CD4-positive, CD25-positive, alpha-beta regulatory T cell (primary cell): ENCODE results near the gene RAPGEF6. TPM values are rescaled to one million over a fixed set of nuclear protein-coding genes. Genes with fewer than 3 reads are reported as not detected.
"Not testable (repeated sequence)": the region's sequence is repeated elsewhere in the genome, so short reads cannot be mapped to it uniquely, and the experiment has no call there.

Source experiments
- ATAC-seq, 2 donors: fragments of 150-1000 bp; cut with Tn5 transposase; one replicate each; pipeline ENCODE4 v1.10.0; 2021; ENCODE audit warnings: low read depth in 2 of 2, moderate number of reproducible peaks in 2 of 2, moderate library complexity in 1 of 2
- DNase-seq, 3 donors: peaks; one replicate each; pipeline versions ENCODE4 v3.0.0 to v3.0.0-alpha.2; 2012 to 2022; ENCODE audit warnings: mixed read lengths in 1 of 3
- H3K27ac ChIP-seq: one replicate; pipeline ENCODE4 v1.7.0; 2013; ENCODE audit warnings: mild to moderate bottlenecking, low read length; ENCODE audit not compliant: insufficient read depth, poor library complexity, severe bottlenecking
- H3K27me3 ChIP-seq: one replicate; pipeline ENCODE4 v1.7.0; 2013; ENCODE audit warnings: low read length; ENCODE audit not compliant: control insufficient read depth, insufficient read depth
- H3K36me3 ChIP-seq: one replicate; pipeline ENCODE4 v1.7.0; 2013; ENCODE audit warnings: mild to moderate bottlenecking, low read length, moderate library complexity; ENCODE audit not compliant: control insufficient read depth, insufficient read depth
- H3K4me1 ChIP-seq: 2 replicates; pipeline ENCODE4 v1.7.0; 2013; ENCODE audit warnings: mild to moderate bottlenecking, low read length; ENCODE audit not compliant: insufficient read depth, control insufficient read depth, poor library complexity, severe bottlenecking
- H3K4me3 ChIP-seq: one replicate; pipeline ENCODE4 v1.7.0; 2013; ENCODE audit warnings: low read depth, mild to moderate bottlenecking, low read length, moderate library complexity
- H3K9me3 ChIP-seq, 2 experiments: 1 replicate in 1 of 2; 2 replicates in 1 of 2; pipeline ENCODE4 v1.7.0; 2013; ENCODE audit warnings: low read length in 2 of 2, mild to moderate bottlenecking in 1 of 2, moderate library complexity in 1 of 2; ENCODE audit not compliant: control insufficient read depth in 2 of 2
- H3K27ac Mint-ChIP-seq, 3 donors: one replicate each; pipeline ENCODE4 v1.8.0; 2020 to 2022; ENCODE audit warnings: mild to moderate bottlenecking in 3 of 3, mixed read lengths in 3 of 3, moderate library complexity in 2 of 3
- H3K27me3 Mint-ChIP-seq: one replicate; pipeline ENCODE4 v1.8.0; 2022; ENCODE audit warnings: mild to moderate bottlenecking, mixed read lengths
- H3K36me3 Mint-ChIP-seq: one replicate; pipeline ENCODE4 v1.8.0; 2020; ENCODE audit warnings: mixed read lengths
- H3K4me1 Mint-ChIP-seq, 4 donors: one replicate each; pipeline ENCODE4 v1.8.0; 2020 to 2022; ENCODE audit warnings: mixed read lengths in 4 of 4, mild to moderate bottlenecking in 1 of 4
- H3K4me3 Mint-ChIP-seq, 4 donors: one replicate each; pipeline ENCODE4 v1.8.0; 2020 to 2022; ENCODE audit warnings: mild to moderate bottlenecking in 4 of 4, mixed read lengths in 4 of 4, moderate library complexity in 3 of 4
- H3K9me3 Mint-ChIP-seq, 7 donors: one replicate each; pipeline ENCODE4 v1.8.0; 2020 to 2022; ENCODE audit warnings: mixed read lengths in 7 of 7, mild to moderate bottlenecking in 3 of 7, moderate library complexity in 2 of 7
- polyA plus RNA-seq, 4 donors: library from polyadenylated mRNA; unstranded; fragments of 300-500 nt; fragmentation: Illumina TruSeq; gene quantifications; one replicate each; pipeline ENCODE4 v1.2.3, GENCODE V29; 2021
- total RNA-seq: library from RNA; stranded (reverse); gene quantifications from one replicate; pipeline ENCODE4 v1.2.3, GENCODE V29; 2022

The RAPGEF6 gene
- total and polyA plus RNA-seq, 5 donors from 2014 or later, result 24.4 to 66.6 (median 34.1) TPM

- H3K27me3 ChIP-seq, result no peaks in the 10 kb centered on the region
- H3K36me3 Mint-ChIP-seq, result peaks cover 10% of the 10 kb centered on the region
- peak overlapping the region in 2 of 4 donors; percentile 45 to 51 for H3K4me3 Mint-ChIP-seq
- H3K9me3 Mint-ChIP-seq, result no peaks in the 10 kb centered on the region
- peak overlapping the region; percentile 51 for H3K4me3 ChIP-seq
- ATAC-seq (no peak), DNase-seq (no peak)
- no peaks in the 10 kb centered on the region for H3K9me3 ChIP-seq
- H3K27ac ChIP-seq, result no peak overlapping the region
- H3K36me3 ChIP-seq, result no peaks in the 10 kb centered on the region
- no peaks in the 10 kb centered on the region for H3K27me3 Mint-ChIP-seq
- peaks cover 52% of the 10 kb centered on the region for H3K4me1 ChIP-seq
- no peak overlapping the region for H3K27ac Mint-ChIP-seq
- peaks cover 28 to 53% (median 40%) of the 10 kb centered on the region in 4 donors for H3K4me1 Mint-ChIP-seq
These were observed 4.6 kb downstream of the RAPGEF6 start for GRCh38 chr5:131630208-131630962.

DNA sequence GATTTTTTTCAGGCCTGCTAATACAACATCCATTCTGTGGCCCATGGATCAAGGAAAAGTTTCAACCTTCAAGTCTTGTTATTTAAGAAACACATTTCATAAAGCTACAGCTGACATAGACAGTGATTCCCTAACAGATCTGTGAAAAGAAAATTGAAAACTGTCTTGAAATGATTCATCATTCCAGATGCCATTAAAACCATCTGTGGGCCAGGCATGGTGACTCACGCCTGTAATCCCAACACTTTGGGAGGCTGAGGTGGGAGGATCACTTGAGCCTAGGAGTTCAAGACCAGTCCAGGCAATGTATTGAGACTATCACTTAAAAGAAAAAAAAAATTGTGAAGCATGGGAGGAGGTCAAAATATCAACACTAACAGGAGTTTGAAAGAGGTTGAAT, 6.0 kb downstream of the RAPGEF6 start:
- peaks cover 46% of the 10 kb centered on the region for H3K4me1 ChIP-seq
- no peaks in the 10 kb centered on the region for H3K9me3 ChIP-seq
- ATAC-seq (no peak), DNase-seq (no peak)
- no peaks in the 10 kb centered on the region for H3K27me3 ChIP-seq
- Mint-ChIP-seq H3K9me3 (peaks cover 0 to 1% (median 0%) of the 10 kb centered on the region in 7 donors), H3K27ac (no peak overlapping the region), H3K4me3 (peak overlapping the region in 3 of 4 donors; percentile 6 to 75 (median 7)), H3K36me3 (peaks cover 16% of the 10 kb centered on the region), H3K4me1 (peaks cover 27 to 55% (median 39%) of the 10 kb centered on the region in 4 donors), H3K27me3 (no peaks in the 10 kb centered on the region)
- no peak overlapping the region for H3K27ac ChIP-seq
- H3K4me3 ChIP-seq, result no peak overlapping the region
- no peaks in the 10 kb centered on the region for H3K36me3 ChIP-seq

- Histone ChIP-seq H3K9me3 (no peaks in the 10 kb centered on the region), H3K27ac (no peak overlapping the region), H3K4me3 (peak overlapping the region; percentile 9), H3K36me3 (peaks cover 4% of the 10 kb centered on the region), H3K27me3 (no peaks in the 10 kb centered on the region), H3K4me1 (peaks cover 29% of the 10 kb centered on the region)
- Mint-ChIP-seq H3K4me1 (peaks cover 37 to 64% (median 45%) of the 10 kb centered on the region in 4 donors), H3K27me3 (no peaks in the 10 kb centered on the region), H3K4me3 (no peak overlapping the region), H3K36me3 (peaks cover 21% of the 10 kb centered on the region), H3K27ac (no peak overlapping the region), H3K9me3 (peaks cover 0 to 1% (median 0%) of the 10 kb centered on the region in 7 donors)
- no peak for DNase-seq
- ATAC-seq, result no peak
These were observed 7.7 kb downstream of the RAPGEF6 start for GRCh38 chr5:131627207-131627865.

- no peak overlapping the region for H3K4me3 ChIP-seq
- H3K4me1 Mint-ChIP-seq, result peaks cover 50 to 83% (median 66%) of the 10 kb centered on the region in 4 donors
- H3K27me3 Mint-ChIP-seq, result no peaks in the 10 kb centered on the region
- DNase-seq, result no peak
- peaks cover 25% of the 10 kb centered on the region for H3K36me3 Mint-ChIP-seq
- peaks cover 0 to 1% (median 0%) of the 10 kb centered on the region in 7 donors for H3K9me3 Mint-ChIP-seq
- no peak overlapping the region for H3K27ac Mint-ChIP-seq
- no peaks in the 10 kb centered on the region for H3K9me3 ChIP-seq
- no peak for ATAC-seq
- H3K36me3 ChIP-seq, result peaks cover 4% of the 10 kb centered on the region
- no peaks in the 10 kb centered on the region for H3K27me3 ChIP-seq
- H3K27ac ChIP-seq, result no peak overlapping the region
- H3K4me3 Mint-ChIP-seq, result peak overlapping the region in 1 of 4 donors; percentile 36
- peaks cover 11% of the 10 kb centered on the region for H3K4me1 ChIP-seq
These were observed 12.4 kb downstream of the RAPGEF6 start for GRCh38 chr5:131622633-131623032.

GRCh38 chr5:131621164-131621563, 13.9 kb downstream of the RAPGEF6 start:
- DNase-seq, H3K27me3 Mint-ChIP-seq, H3K36me3 ChIP-seq, H3K9me3 Mint-ChIP-seq, H3K27ac ChIP-seq, H3K4me3 ChIP-seq, H3K4me3 Mint-ChIP-seq, H3K9me3 ChIP-seq, H3K27me3 ChIP-seq, ATAC-seq: not testable (repeated sequence)
- Mint-ChIP-seq H3K36me3 (peaks cover 32% of the 10 kb centered on the region), H3K27ac (peak overlapping the region in 1 of 3 donors; percentile 70), H3K4me1 (peaks cover 44 to 82% (median 65%) of the 10 kb centered on the region in 4 donors)
- H3K4me1 ChIP-seq, result peaks cover 16% of the 10 kb centered on the region

- Histone ChIP-seq H3K9me3 (no peaks in the 10 kb centered on the region), H3K4me3 (no peak overlapping the region), H3K27ac (no peak overlapping the region), H3K27me3 (no peaks in the 10 kb centered on the region), H3K4me1 (peaks cover 21% of the 10 kb centered on the region), H3K36me3 (peaks cover 4% of the 10 kb centered on the region)
- DNase-seq (no peak), ATAC-seq (no peak)
- H3K36me3 Mint-ChIP-seq, result peaks cover 33% of the 10 kb centered on the region
- no peaks in the 10 kb centered on the region for H3K27me3 Mint-ChIP-seq
- peaks cover 0 to 4% (median 0%) of the 10 kb centered on the region in 7 donors for H3K9me3 Mint-ChIP-seq
- peak overlapping the region in 1 of 4 donors; percentile 48 for H3K4me3 Mint-ChIP-seq
- peak overlapping the region in 2 of 3 donors; percentile 48 to 76 for H3K27ac Mint-ChIP-seq
- peaks cover 45 to 90% (median 67%) of the 10 kb centered on the region in 4 donors for H3K4me1 Mint-ChIP-seq
These were observed 15.9 kb downstream of the RAPGEF6 start for GRCh38 chr5:131619102-131619501.

GRCh38 chr5:131617140-131617822, 17.7 kb downstream of the RAPGEF6 start:
- ATAC-seq (no peak), DNase-seq (no peak)
- H3K36me3 Mint-ChIP-seq, result peaks cover 27% of the 10 kb centered on the region
- H3K36me3 ChIP-seq, result no peaks in the 10 kb centered on the region
- no peaks in the 10 kb centered on the region for H3K27me3 ChIP-seq
- H3K4me1 Mint-ChIP-seq, result peaks cover 33 to 86% (median 64%) of the 10 kb centered on the region in 4 donors
- H3K27ac Mint-ChIP-seq, result peak overlapping the region; percentile 27 to 76 (median 71)
- no peak overlapping the region for H3K4me3 ChIP-seq
- H3K9me3 Mint-ChIP-seq, result peaks cover 0 to 4% (median 0%) of the 10 kb centered on the region in 7 donors
- peak overlapping the region in 2 of 4 donors; percentile 17 to 49 for H3K4me3 Mint-ChIP-seq
- peaks cover 25% of the 10 kb centered on the region for H3K4me1 ChIP-seq
- H3K27ac ChIP-seq, result no peak overlapping the region
- H3K9me3 ChIP-seq, result no peaks in the 10 kb centered on the region
- H3K27me3 Mint-ChIP-seq, result no peaks in the 10 kb centered on the region
